ENCODE data around the gene PRKAG2.
"Not testable (repeated sequence)": the region's sequence is repeated elsewhere in the genome, so short reads cannot be mapped to it uniquely, and the experiment has no call there.

Gene PRKAG2

GRCh38 chr7:151880688-151881087 lies 3.8 kb upstream of the PRKAG2 start:
- Histone ChIP-seq H3K9me3 (ENCODE audit: control insufficient read depth, low read length) (no peaks in the 10 kb centered on the region), H3K27me3 (replicated peaks; ENCODE audit: control insufficient read depth, insufficient read depth, low read length) (peaks cover 34% of the 10 kb centered on the region), H3K36me3 (ENCODE audit: control insufficient read depth, insufficient read depth, low read length, severe bottlenecking) (no peaks in the 10 kb centered on the region), H3K4me1 (ENCODE audit: control insufficient read depth, insufficient read depth, low read length) (peaks cover 37% of the 10 kb centered on the region), H3K4me3 (ENCODE audit: low read length) (no peak overlapping the region), H3K9ac (ENCODE audit: low read length) (no peak overlapping the region)
- no peak for DNase-seq (ENCODE audit: low read depth)

- H3K27me3 ChIP-seq (replicated peaks; ENCODE audit: control insufficient read depth, insufficient read depth, low read length), result peaks cover 16% of the 10 kb centered on the region
- DNase-seq (ENCODE audit: low read depth), result no peak
- peak overlapping the region; percentile 39 for H3K9ac ChIP-seq (ENCODE audit: low read length)
- H3K9me3 ChIP-seq (ENCODE audit: control insufficient read depth, low read length), result no peaks in the 10 kb centered on the region
- H3K36me3 ChIP-seq (ENCODE audit: control insufficient read depth, insufficient read depth, low read length, severe bottlenecking), result no peaks in the 10 kb centered on the region
- peak overlapping the region; percentile 63 for H3K4me3 ChIP-seq (ENCODE audit: low read length)
- H3K4me1 ChIP-seq (ENCODE audit: control insufficient read depth, insufficient read depth, low read length), result peaks cover 21% of the 10 kb centered on the region
These were observed 1.3 kb upstream of the PRKAG2 start for GRCh38 chr7:151877911-151878835.

- H3K27me3 ChIP-seq (replicated peaks; ENCODE audit: control insufficient read depth, insufficient read depth, low read length), result peaks cover 16% of the 10 kb centered on the region
- H3K4me3 ChIP-seq (ENCODE audit: low read length), result peak overlapping the region; percentile 86
- H3K4me1 ChIP-seq (ENCODE audit: control insufficient read depth, insufficient read depth, low read length), result peaks cover 11% of the 10 kb centered on the region
- DNase-seq (ENCODE audit: low read depth), result peak; percentile 61
- H3K9ac ChIP-seq (ENCODE audit: low read length), result peak overlapping the region; percentile 86
- H3K9me3 ChIP-seq (ENCODE audit: control insufficient read depth, low read length), result no peaks in the 10 kb centered on the region
- no peaks in the 10 kb centered on the region for H3K36me3 ChIP-seq (ENCODE audit: control insufficient read depth, insufficient read depth, low read length, severe bottlenecking)
These were observed 695 bp downstream of the PRKAG2 start for GRCh38 chr7:151875942-151876898.

DNA sequence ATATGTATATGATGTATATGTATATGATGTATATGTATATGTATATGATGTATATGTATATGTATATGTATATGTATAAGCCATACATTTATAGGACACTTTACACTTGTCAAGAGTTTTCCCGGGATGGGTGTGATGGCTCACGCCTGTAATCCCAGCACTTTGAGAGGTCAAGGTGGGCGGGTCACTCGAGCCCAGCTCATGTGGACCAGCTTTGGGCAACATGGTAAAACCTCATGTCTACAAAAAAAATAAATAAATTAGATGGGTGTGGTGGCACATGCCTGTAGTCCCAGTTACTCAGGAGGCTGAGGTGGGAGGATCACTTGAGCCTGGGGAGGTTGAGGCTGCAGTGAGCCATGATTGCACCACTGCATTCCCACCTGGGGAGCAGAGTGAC lies 2.4 kb downstream of the PRKAG2 start:
- not testable (repeated sequence) for H3K9me3 ChIP-seq (ENCODE audit: control insufficient read depth, low read length); H3K9ac ChIP-seq (ENCODE audit: low read length); H3K36me3 ChIP-seq (ENCODE audit: control insufficient read depth, insufficient read depth, low read length, severe bottlenecking); DNase-seq (ENCODE audit: low read depth)
- Histone ChIP-seq H3K4me1 (ENCODE audit: control insufficient read depth, insufficient read depth, low read length) (peaks cover 12% of the 10 kb centered on the region), H3K4me3 (ENCODE audit: low read length) (peak overlapping the region; percentile 86), H3K27me3 (replicated peaks; ENCODE audit: control insufficient read depth, insufficient read depth, low read length) (peaks cover 12% of the 10 kb centered on the region)

DNA sequence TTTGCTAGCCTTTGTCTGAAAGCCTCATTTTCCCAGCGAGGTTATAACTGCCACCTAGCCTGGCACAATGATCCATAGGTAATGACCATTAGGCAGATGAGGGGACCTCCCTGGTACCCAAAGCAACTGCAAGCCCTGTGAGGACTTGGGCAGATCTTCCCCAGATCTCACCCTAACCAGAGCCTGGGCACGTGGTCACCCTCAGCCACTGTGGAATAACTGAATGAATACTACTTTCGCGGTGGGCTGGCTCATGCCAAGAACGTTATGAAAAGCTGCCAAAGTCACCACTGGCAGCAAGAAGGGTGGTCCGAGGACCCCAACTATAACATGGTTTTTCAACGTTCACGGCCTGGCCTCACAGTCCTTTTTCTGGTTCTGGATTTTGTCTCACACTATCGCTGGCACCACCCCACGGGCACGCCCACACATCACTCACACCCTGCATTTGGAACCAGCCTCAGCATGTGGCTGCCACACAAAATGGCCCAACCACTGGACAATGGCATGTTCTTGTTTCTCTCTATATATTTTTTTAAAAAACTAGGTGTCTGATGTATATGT lies 3.4 kb downstream of the PRKAG2 start:
- no peak for DNase-seq (ENCODE audit: low read depth)
- H3K4me1 ChIP-seq (ENCODE audit: control insufficient read depth, insufficient read depth, low read length), result peaks cover 22% of the 10 kb centered on the region
- H3K36me3 ChIP-seq (ENCODE audit: control insufficient read depth, insufficient read depth, low read length, severe bottlenecking), result no peaks in the 10 kb centered on the region
- H3K9ac ChIP-seq (ENCODE audit: low read length), result no peak overlapping the region
- H3K27me3 ChIP-seq (replicated peaks; ENCODE audit: control insufficient read depth, insufficient read depth, low read length), result peaks cover 9% of the 10 kb centered on the region
- no peaks in the 10 kb centered on the region for H3K9me3 ChIP-seq (ENCODE audit: control insufficient read depth, low read length)
- no peak overlapping the region for H3K4me3 ChIP-seq (ENCODE audit: low read length)

DNA sequence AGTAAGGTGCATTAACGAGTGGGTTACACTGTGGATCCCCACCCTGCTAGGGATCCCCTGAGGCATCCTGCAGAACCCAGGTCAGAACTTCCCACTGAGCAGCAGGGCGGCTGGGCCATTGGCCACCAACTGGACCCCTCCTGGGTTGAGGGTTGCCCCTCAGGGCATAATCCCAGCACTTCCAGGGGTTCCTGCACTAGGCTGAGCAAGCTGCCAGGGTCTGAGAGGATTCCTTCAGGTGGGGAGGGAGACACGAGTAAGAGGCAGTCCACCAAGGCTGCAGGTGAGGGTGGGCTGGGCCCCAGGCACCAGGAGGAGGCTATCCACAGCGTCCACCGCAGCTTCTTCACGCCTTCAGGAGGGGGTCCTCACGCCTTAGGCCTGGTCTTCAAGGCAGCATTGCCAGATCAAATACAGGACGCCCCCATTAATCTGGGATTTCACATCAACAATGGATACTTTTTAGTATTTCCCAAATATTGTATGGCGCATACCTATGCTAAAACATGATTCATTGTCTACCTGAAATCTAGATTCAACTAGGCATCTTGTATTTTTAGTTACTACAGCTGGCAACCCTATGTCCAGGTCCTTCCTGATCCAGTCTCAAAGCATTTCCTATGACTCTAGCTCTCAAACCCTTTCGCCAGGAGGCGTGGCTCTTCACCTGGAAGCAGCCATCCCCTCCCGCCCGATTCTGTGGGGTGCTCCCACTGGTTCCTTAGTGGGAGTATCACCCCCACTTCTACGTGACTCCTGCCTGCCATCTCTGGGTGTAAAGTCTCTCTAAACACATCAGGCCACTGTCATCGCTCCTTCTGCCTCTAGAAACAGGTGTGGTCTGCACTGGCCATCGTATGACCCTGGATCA lies 4.1 kb downstream of the PRKAG2 start:
- no peaks in the 10 kb centered on the region for H3K9me3 ChIP-seq (ENCODE audit: control insufficient read depth, low read length)
- peaks cover 8% of the 10 kb centered on the region for H3K27me3 ChIP-seq (replicated peaks; ENCODE audit: control insufficient read depth, insufficient read depth, low read length)
- no peak for DNase-seq (ENCODE audit: low read depth)
- no peak overlapping the region for H3K9ac ChIP-seq (ENCODE audit: low read length)
- H3K4me1 ChIP-seq (ENCODE audit: control insufficient read depth, insufficient read depth, low read length), result peaks cover 25% of the 10 kb centered on the region
- no peaks in the 10 kb centered on the region for H3K36me3 ChIP-seq (ENCODE audit: control insufficient read depth, insufficient read depth, low read length, severe bottlenecking)
- H3K4me3 ChIP-seq (ENCODE audit: low read length), result no peak overlapping the region

GRCh38 chr7:151871904-151872303 lies 5.0 kb downstream of the PRKAG2 start:
- Histone ChIP-seq H3K9me3 (ENCODE audit: control insufficient read depth, low read length) (no peaks in the 10 kb centered on the region), H3K27me3 (replicated peaks; ENCODE audit: control insufficient read depth, insufficient read depth, low read length) (peaks cover 8% of the 10 kb centered on the region), H3K4me3 (ENCODE audit: low read length) (no peak overlapping the region), H3K4me1 (ENCODE audit: control insufficient read depth, insufficient read depth, low read length) (peaks cover 24% of the 10 kb centered on the region), H3K36me3 (ENCODE audit: control insufficient read depth, insufficient read depth, low read length, severe bottlenecking) (no peaks in the 10 kb centered on the region), H3K9ac (ENCODE audit: low read length) (no peak overlapping the region)
- no peak for DNase-seq (ENCODE audit: low read depth)

- no peak for DNase-seq (ENCODE audit: low read depth)
- Histone ChIP-seq H3K27me3 (replicated peaks; ENCODE audit: control insufficient read depth, insufficient read depth, low read length) (peaks cover 8% of the 10 kb centered on the region), H3K9ac (ENCODE audit: low read length) (no peak overlapping the region)
These were observed 5.7 kb downstream of the PRKAG2 start for GRCh38 chr7:151871189-151871735.

GRCh38 chr7:151869968-151870918 lies 6.7 kb downstream of the PRKAG2 start:
- DNase-seq (ENCODE audit: low read depth), result no peak
- no peak overlapping the region for H3K4me3 ChIP-seq (ENCODE audit: low read length)
- no peak overlapping the region for H3K9ac ChIP-seq (ENCODE audit: low read length)
- H3K27me3 ChIP-seq (replicated peaks; ENCODE audit: control insufficient read depth, insufficient read depth, low read length), result peaks cover 8% of the 10 kb centered on the region
- no peaks in the 10 kb centered on the region for H3K36me3 ChIP-seq (ENCODE audit: control insufficient read depth, insufficient read depth, low read length, severe bottlenecking)
- no peaks in the 10 kb centered on the region for H3K9me3 ChIP-seq (ENCODE audit: control insufficient read depth, low read length)
- peaks cover 19% of the 10 kb centered on the region for H3K4me1 ChIP-seq (ENCODE audit: control insufficient read depth, insufficient read depth, low read length)

More at GRCh38 chr7:151871189-151871735, 5.7 kb downstream of the PRKAG2 start:
- H3K36me3 ChIP-seq (ENCODE audit: control insufficient read depth, insufficient read depth, low read length, severe bottlenecking), result no peaks in the 10 kb centered on the region
- no peaks in the 10 kb centered on the region for H3K9me3 ChIP-seq (ENCODE audit: control insufficient read depth, low read length)
- H3K4me3 ChIP-seq (ENCODE audit: low read length), result no peak overlapping the region
- peaks cover 19% of the 10 kb centered on the region for H3K4me1 ChIP-seq (ENCODE audit: control insufficient read depth, insufficient read depth, low read length)
